RWPE1 (cell line): Measurements from ENCODE around the gene PTPRCAP.

Source experiments
- CTCF ChIA-PET: fragments of 350-600 bp; sonication (Branson Sonifier 250); formaldehyde crosslinking; extraction: SDS; loops from one replicate; lab custom pipeline; 2021; lab: Yijun Ruan, JAX
- POLR2A ChIA-PET: fragments of 400-600 bp; formaldehyde crosslinking; extraction: SDS; loops from one replicate; lab custom pipeline; 2020; ENCODE audit warnings: antibody characterized with exemption; ENCODE audit not compliant: low non-redundant PET; lab: Yijun Ruan, JAX
- DNase-seq: peaks from one replicate; pipeline ENCODE4 v3.0.0; 2012; ENCODE audit warnings: low spot score
- H3K27ac ChIP-seq: fragments of 450-650 bp; 2 replicates; pipeline ENCODE4 v1.5.1; 2017
- CTCF ChIP-seq: fragments of 450-650 bp; conservative IDR thresholded peaks from 2 replicates; pipeline ENCODE4 v1.5.1; 2017; ENCODE audit warnings: low read depth, mild to moderate bottlenecking

PTPRCAP gene

DNA sequence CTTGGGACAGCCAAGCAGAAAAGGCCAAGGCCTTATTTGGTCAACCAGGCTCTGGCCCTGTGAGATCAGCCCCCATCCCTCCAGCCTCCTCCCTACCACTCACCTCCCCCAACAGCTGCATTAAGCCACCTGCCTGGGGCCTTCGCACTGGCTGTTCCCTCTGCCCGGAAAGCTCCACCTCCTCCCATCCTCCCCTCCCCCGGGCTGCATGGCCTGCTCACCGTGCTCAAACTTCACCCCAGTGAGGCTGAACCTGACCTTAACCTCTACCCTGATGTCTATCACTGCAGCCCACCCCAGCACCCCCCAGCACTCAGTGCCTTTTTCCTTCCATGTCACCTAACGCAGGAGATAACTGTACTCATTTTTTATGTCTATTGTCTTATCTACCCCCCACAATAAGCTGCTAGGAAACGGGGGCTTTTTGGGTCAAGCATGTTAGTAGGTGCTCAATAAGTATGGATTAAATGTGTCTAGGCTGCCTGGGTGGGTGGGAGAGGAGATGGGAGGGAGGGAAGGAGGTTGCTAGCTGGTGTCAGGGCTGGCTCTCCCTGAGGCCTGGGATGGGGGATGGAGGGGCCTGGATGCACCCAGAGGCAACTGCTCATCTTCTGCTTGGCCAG is 912 bp downstream of the PTPRCAP start:
- DNase-seq = no peak
- POLR2A ChIA-PET = interaction anchor here (0.7 kb wide), 1 partner anchor 36 kb away, joined by 3 read pairs; no protein-coding TSS in a partner anchor
- TF ChIP-seq CTCF = no peak
- H3K27ac ChIP-seq = peak overlapping the region; percentile 87
- CTCF ChIA-PET = interaction anchor here (0.6 kb wide), 1 partner anchor 523 kb away, joined by 3 read pairs; no protein-coding TSS in a partner anchor

DNA sequence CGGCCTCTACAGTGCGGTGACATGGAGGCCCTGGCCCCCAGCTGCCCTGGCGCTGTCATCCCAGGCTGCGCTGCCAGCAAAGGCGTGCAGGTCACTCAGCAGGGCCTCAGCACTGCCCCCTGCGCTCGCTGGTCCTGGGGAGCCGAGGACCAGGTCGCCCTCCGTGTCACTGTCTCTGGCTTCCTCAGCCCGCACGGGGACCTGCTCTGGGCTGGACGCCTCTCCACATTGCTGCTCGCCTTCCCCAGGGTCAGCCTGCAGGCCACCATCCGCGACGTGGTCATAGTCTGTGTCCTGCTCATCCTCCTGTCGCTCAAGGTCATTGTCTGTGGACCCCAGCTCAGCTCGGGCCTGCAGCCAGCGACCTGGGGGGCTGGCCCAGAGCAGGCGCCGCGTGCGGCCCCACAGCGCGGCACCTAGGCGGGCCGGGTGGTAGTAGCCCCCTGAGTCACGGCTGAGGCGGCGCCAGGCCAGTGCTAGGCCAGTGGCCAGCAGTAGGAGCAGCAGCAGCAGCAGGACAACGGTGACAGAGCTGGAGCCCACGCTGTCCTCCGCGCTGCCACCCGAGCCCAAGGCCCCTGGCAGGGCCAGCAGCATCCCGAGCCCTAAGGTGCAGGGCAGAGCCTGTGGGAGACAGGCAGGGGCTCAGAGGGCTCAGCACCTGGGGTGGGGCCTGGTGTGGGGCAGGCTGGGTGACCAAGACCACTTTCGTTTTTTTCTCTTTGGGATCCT is 1.6 kb downstream of the PTPRCAP start:
- H3K27ac ChIP-seq = peak overlapping the region; percentile 87
- TF ChIP-seq CTCF = no peak
- ChIA-PET CTCF (no interaction called here), POLR2A (no interaction called here)
- DNase-seq = no peak

GRCh38 chr11:67435031-67435726 is 2.3 kb downstream of the PTPRCAP start:
- peak overlapping the region; percentile 87 for H3K27ac ChIP-seq
- DNase-seq = no peak
- no peak for TF ChIP-seq CTCF
- ChIA-PET CTCF (no interaction called here), POLR2A (no interaction called here)

- ChIA-PET POLR2A (no interaction called here), CTCF (no interaction called here)
- peak overlapping the region; percentile 87 for H3K27ac ChIP-seq
- DNase-seq = no peak
- TF ChIP-seq CTCF = no peak
These were observed 3.0 kb downstream of the PTPRCAP start for GRCh38 chr11:67434395-67434881.

DNA sequence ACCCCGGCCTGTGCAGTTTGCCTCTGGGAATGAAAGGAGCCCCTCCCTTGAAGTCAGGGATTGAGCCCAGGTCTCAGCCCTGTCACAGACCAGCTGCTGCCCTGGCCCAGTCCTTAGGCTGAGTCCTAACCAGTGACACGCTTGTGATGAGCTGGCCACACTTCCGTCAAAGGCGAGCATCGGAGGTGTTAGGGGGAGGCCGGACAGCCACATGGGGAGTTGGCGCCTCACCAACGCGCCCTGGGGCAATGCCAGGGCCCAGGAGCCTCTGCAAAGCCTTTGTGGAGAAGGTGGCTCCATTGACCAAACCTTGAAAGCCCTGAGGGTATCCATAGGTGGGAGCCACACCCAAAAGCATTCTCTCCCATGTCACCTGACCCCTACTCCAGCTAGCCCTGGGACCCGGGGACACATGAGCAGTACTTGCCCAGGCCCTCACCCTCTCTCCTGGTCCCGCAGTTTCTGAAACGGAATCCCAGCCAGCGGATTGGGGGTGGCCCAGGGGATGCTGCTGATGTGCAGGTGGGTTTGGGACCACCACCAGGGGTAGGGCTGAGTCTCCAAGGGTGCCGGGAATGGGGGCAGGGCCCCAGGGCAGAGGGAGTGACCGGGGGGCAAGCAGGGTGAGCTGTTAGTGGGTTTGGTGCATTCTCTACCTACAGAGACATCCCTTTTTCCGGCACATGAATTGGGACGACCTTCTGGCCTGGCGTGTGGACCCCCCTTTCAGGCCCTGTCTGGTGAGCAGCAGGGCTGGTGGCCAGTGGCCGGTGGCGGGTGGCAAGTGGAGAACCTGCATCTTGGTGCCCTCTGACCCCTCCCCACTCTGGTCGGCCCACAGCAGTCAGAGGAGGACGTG is 3.7 kb downstream of the PTPRCAP start:
- peak overlapping the region; percentile 87 for H3K27ac ChIP-seq
- no peak for DNase-seq
- POLR2A ChIA-PET = interaction anchor here (0.5 kb wide), 1 partner anchor 16 kb away, joined by 5 read pairs; no protein-coding TSS in a partner anchor
- TF ChIP-seq CTCF = no peak
- CTCF ChIA-PET = interaction anchor here (0.5 to 0.6 kb wide), 2 partner anchors 10 to 33 kb away, joined by 3 to 4 read pairs; no protein-coding TSS in a partner anchor
